IPS DF 6.9 (cell line): Measurements from ENCODE around the gene DNAJC13.

Experiments used
- DNase-seq: peaks from one replicate; pipeline ENCODE4 v3.0.0-alpha.2; 2013; ENCODE audit warnings: low read depth, low spot score
- H3K27ac ChIP-seq: one replicate; pipeline ENCODE4 v1.5.1; 2013; ENCODE audit warnings: low read length, control low read depth
- H3K27me3 ChIP-seq: 2 replicates; pipeline ENCODE4 v1.6.1; 2013; ENCODE audit warnings: mild to moderate bottlenecking, low read length; ENCODE audit not compliant: control insufficient read depth, insufficient read depth
- H3K36me3 ChIP-seq: 2 replicates; pipeline ENCODE4 v1.6.1; 2013; ENCODE audit warnings: low read length; ENCODE audit not compliant: control insufficient read depth, insufficient read depth
- H3K4me1 ChIP-seq: 2 replicates; pipeline ENCODE4 v1.6.1; 2013; ENCODE audit warnings: low read length; ENCODE audit not compliant: control insufficient read depth, insufficient read depth
- H3K4me3 ChIP-seq: 2 replicates; pipeline ENCODE4 v1.5.1; 2013; ENCODE audit warnings: mild to moderate bottlenecking, low read length
- H3K9me3 ChIP-seq: 2 replicates; pipeline ENCODE4 v1.6.1; 2013; ENCODE audit warnings: low read length, inconsistent platforms; ENCODE audit not compliant: control insufficient read depth, insufficient read depth
- WGBS: extraction: QIAGEN DNeasy Blood & Tissue Kit; methylation state at CpG from one replicate; pipeline ENCODE4 v1.1.7; 2013; ENCODE audit warnings: mixed read lengths, missing lambda C conversion rate; ENCODE audit not compliant: insufficient read length, insufficient coverage; 5-methylcytosine and 5-hydroxymethylcytosine counted together

The DNAJC13 gene

DNA sequence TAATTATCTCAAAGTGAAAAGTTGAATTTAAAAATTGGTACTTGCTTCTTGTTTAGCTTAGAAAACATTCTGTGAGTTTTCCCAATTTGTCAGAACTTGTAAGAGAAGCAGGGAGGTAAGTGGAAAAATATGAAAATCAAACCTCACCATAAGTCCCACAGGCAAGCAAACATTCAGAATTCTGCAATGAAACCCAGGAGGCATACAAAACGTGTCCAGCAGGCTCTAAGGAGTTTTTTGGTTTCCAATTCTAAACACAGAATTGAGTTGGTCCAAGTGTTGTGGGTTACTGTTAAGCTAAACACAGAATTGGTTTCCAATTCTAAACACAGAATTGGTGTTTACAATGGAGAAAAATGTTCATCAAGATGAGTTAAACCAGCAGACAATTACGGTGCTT lies 152.7 kb downstream of the DNAJC13 start:
- H3K27ac ChIP-seq = no peak overlapping the region
- DNase-seq = no peak
- no peaks in the 10 kb centered on the region for H3K9me3 ChIP-seq
- H3K4me1 ChIP-seq = no peaks in the 10 kb centered on the region
- no CpG with 5 or more reads among the region's 2 CpGs for WGBS
- H3K4me3 ChIP-seq = no peak overlapping the region
- no peaks in the 10 kb centered on the region for H3K36me3 ChIP-seq
- no peaks in the 10 kb centered on the region for H3K27me3 ChIP-seq

DNA sequence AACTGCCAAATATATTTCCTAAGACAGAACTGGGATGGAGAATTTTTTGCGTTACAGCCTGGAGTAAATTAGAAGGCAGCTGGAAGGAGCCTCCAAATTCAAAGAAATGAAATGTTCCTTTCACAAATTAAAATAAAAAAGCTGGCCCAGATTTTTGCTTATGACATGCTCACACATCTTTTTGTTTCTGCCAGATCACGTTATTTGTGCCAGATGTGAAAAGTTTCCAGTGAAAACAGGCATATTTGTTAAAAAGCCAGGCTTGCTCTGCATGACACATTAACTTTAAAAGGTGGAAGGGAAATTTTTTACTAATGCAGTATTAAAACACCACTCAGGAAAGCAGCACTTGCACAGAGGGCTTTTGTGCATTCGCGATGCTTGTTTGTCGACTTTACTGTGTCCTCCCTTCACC lies 156.5 kb downstream of the DNAJC13 start:
- DNase-seq = no peak
- Histone ChIP-seq H3K36me3 (no peaks in the 10 kb centered on the region), H3K27me3 (no peaks in the 10 kb centered on the region), H3K9me3 (no peaks in the 10 kb centered on the region), H3K4me3 (no peak overlapping the region), H3K27ac (no peak overlapping the region), H3K4me1 (no peaks in the 10 kb centered on the region)
- WGBS = no CpG with 5 or more reads among the region's 5 CpGs

DNA sequence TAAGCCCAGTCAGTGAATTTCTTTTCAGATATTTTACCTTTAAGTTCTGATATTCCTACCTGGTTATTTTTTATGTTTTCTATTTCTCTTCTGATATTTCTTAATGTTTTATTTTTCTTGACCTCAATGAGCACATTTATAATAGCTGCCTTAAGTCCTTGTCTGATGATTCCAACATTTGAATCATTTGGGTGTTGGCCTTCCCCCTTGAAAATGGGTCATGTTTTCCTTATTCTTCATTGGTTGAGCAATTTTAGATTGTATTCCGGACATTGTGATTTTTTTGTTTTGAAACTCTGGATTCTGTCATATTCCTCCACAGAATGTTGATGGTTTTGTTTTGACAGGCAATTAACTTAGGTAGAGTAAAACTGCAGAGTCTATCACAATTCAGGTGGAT lies 170.1 kb downstream of the DNAJC13 start:
- Histone ChIP-seq H3K27me3 (no peaks in the 10 kb centered on the region), H3K4me3 (no peak overlapping the region), H3K36me3 (no peaks in the 10 kb centered on the region), H3K9me3 (no peaks in the 10 kb centered on the region), H3K4me1 (no peaks in the 10 kb centered on the region), H3K27ac (no peak overlapping the region)
- DNase-seq = no peak
- WGBS = no CpG with 5 or more reads among the region's 1 CpG
